ENCODE measurements around the gene CELF3. TPM values are rescaled to one million over a fixed set of nuclear protein-coding genes. Genes with fewer than 3 reads are reported as not detected.

The CELF3 gene
- total and polyA plus RNA-seq, 2 of the 4 experiments (the other 2 are of a cell fraction) = not detected

GRCh38 chr1:151737479-151737878 lies 20.9 kb upstream of the CELF3 start:
- Histone ChIP-seq H3K9me3 (ENCODE audit: control insufficient read depth, insufficient read depth, low read length) (peaks cover 8% of the 10 kb centered on the region), H3K4ac (ENCODE audit: low read depth, low read length) (no peak overlapping the region), H3K14ac (replicated peaks; ENCODE audit: low read depth, low read length) (no peak overlapping the region), H4K8ac (ENCODE audit: low read depth in 2 of 2, low read length in 2 of 2) (no peak overlapping the region), H3K4me2 (ENCODE audit: low read depth, low read length) (no peak overlapping the region), H2BK5ac (ENCODE audit: low read depth, low read length, poor library complexity, severe bottlenecking) (no peak overlapping the region), H3K9ac (ENCODE audit: low read depth, low read length) (no peak overlapping the region), H2BK15ac (ENCODE audit: low read depth, low read length) (no peak overlapping the region), H2BK20ac (ENCODE audit: low read depth, low read length) (no peak overlapping the region), H3K79me1 (ENCODE audit: low read depth in 1 of 2, low read length in 2 of 2) (no peaks in the 10 kb centered on the region), H2AFZ (replicated peaks; ENCODE audit: low read length, poor library complexity) (no peak overlapping the region), H3K27me3 (ENCODE audit: control insufficient read depth, insufficient read depth, low read length) (peaks cover 36% of the 10 kb centered on the region), H2AK9ac (replicated peaks; ENCODE audit: low read depth, low read length, poor library complexity) (no peak overlapping the region), H3K23ac (ENCODE audit: low read depth, low read length) (no peak overlapping the region), H3K9me1 (ENCODE audit: insufficient read depth, low read length) (no peaks in the 10 kb centered on the region), H2AK5ac (ENCODE audit: low read depth, low read length) (no peak overlapping the region), H3K4me1 (ENCODE audit: control insufficient read depth, insufficient read depth, low read length) (no peaks in the 10 kb centered on the region), H3K56ac (ENCODE audit: extremely low read depth, insufficient read depth, low read length) (no peak overlapping the region), H3K27ac (ENCODE audit: insufficient read depth, low read length) (no peak overlapping the region), H4K91ac (ENCODE audit: insufficient read depth, low read depth, low read length) (no peak overlapping the region), H3K4me3 (ENCODE audit: insufficient read depth, low read depth, low read length) (no peak overlapping the region), H4K5ac (ENCODE audit: low read depth, low read length) (no peak overlapping the region), H3K18ac (ENCODE audit: low read depth, low read length) (no peak overlapping the region), H3K36me3 (ENCODE audit: control insufficient read depth, insufficient read depth, low read length) (no peaks in the 10 kb centered on the region), H2BK120ac (ENCODE audit: low read depth, low read length) (no peak overlapping the region), H4K20me1 (ENCODE audit: insufficient read depth, low read length) (no peaks in the 10 kb centered on the region)
- in situ Hi-C loops (cut with MboI; ENCODE audit: low sequenced_read_pairs) = loop anchor here (5.0 to 10.0 kb wide), 2 partner anchors 203 to 290 kb away; no protein-coding TSS in a partner anchor
- BruUV-seq (replicated peaks) = no TSS peak
- dilution Hi-C loops (cut with HindIII; ENCODE audit: low sequenced_read_pairs, unreplicated experiment) = no loop called here
- no peak for ATAC-seq (ENCODE audit: low read depth)
- ChIA-PET CTCF (no interaction called here), POLR2A (ENCODE audit: unreplicated experiment) (no interaction called here)
- no peak for TF ChIP-seq CTCF (conservative IDR thresholded peaks at IDR 0.05; ENCODE audit: low read depth, low read length)
- intact Hi-C loops (cut with micrococcal nuclease) = loop anchor here (5.0 kb wide), 2 partner anchors 280 to 540 kb away; partner anchors contain the start of genes PIP5K1A and POGZ
- no peak for DNase-seq
